Hepatocyte (in vitro differentiated cells): ENCODE data around the gene HLA-F.

ENCODE experiments used
- CTCF ChIP-seq: fragments of 200-600 bp; sonication (generic); IDR thresholded peaks from 2 replicates; pipeline ENCODE4 v1.5.1; 2016; ENCODE audit warnings: antibody characterized with exemption, mild to moderate bottlenecking; ENCODE audit not compliant: poor library complexity
- EZH2 ChIP-seq: fragments of 200-600 bp; sonication (generic); IDR thresholded peaks from 2 replicates; pipeline ENCODE4 v1.6.1; 2016; ENCODE audit warnings: antibody characterized with exemption, mild to moderate bottlenecking, borderline replicate concordance
- EZH2phosphoT487 ChIP-seq: fragments of 200-600 bp; sonication (generic); IDR thresholded peaks from one replicate; pipeline ENCODE4 v1.6.1; 2018; ENCODE audit warnings: antibody characterized with exemption, mild to moderate bottlenecking, low read depth, moderate library complexity; ENCODE audit not compliant: unreplicated experiment, severe bottlenecking

- TF ChIP-seq CTCF, result no peak
- no peak for TF ChIP-seq EZH2phosphoT487
- TF ChIP-seq EZH2, result no peak
Observed at GRCh38 chr6:29726001-29726400, 2.8 kb downstream of the HLA-F start.
